CD1c-positive myeloid dendritic cell (primary cell): ENCODE measurements around the gene NDUFC2.
"Not testable (repeated sequence)": the region's sequence is repeated elsewhere in the genome, so short reads cannot be mapped to it uniquely, and the experiment has no call there.

Experiments
- DNase-seq: peaks from one replicate; pipeline ENCODE4 v3.0.0-alpha.2; 2016; ENCODE audit errors: extremely low spot score

Gene NDUFC2

GRCh38 chr11:78054971-78055370 lies 24.7 kb downstream of the NDUFC2 start:
- DNase-seq: no peak

- DNase-seq: no peak
Measured at GRCh38 chr11:78050964-78051831, 28.5 kb downstream of the NDUFC2 start.

GRCh38 chr11:78049348-78049747 lies 30.3 kb downstream of the NDUFC2 start:
- DNase-seq: no peak

GRCh38 chr11:78048561-78048960 lies 31.1 kb downstream of the NDUFC2 start:
- no peak for DNase-seq

- DNase-seq: no peak
Measured at GRCh38 chr11:78046486-78046854, 33.2 kb downstream of the NDUFC2 start.

- DNase-seq: peak; percentile 81
Measured at GRCh38 chr11:78045851-78046485, 33.7 kb downstream of the NDUFC2 start.

- DNase-seq: no peak
Measured at GRCh38 chr11:78044706-78045105, 35.0 kb downstream of the NDUFC2 start.

- no peak for DNase-seq
Measured at GRCh38 chr11:78041843-78042440, 37.7 kb downstream of the NDUFC2 start.

- not testable (repeated sequence) for DNase-seq
Measured at GRCh38 chr11:78041380-78041719, 38.3 kb downstream of the NDUFC2 start.

- DNase-seq: no peak
Measured at GRCh38 chr11:78040691-78041379, 38.8 kb downstream of the NDUFC2 start.

GRCh38 chr11:78039919-78040671 lies 39.6 kb downstream of the NDUFC2 start:
- DNase-seq: peak; percentile 36

GRCh38 chr11:78039391-78039918 lies 40.2 kb downstream of the NDUFC2 start:
- DNase-seq: no peak

- DNase-seq: no peak
Measured at GRCh38 chr11:78038697-78039313, 40.9 kb downstream of the NDUFC2 start.

GRCh38 chr11:78037825-78038620 lies 41.6 kb downstream of the NDUFC2 start:
- DNase-seq: no peak

GRCh38 chr11:78037056-78037455 lies 42.6 kb downstream of the NDUFC2 start:
- DNase-seq: no peak

- no peak for DNase-seq
Measured at GRCh38 chr11:78036313-78036712, 43.3 kb downstream of the NDUFC2 start.

GRCh38 chr11:78034623-78035022 lies 45.0 kb downstream of the NDUFC2 start:
- DNase-seq: no peak

GRCh38 chr11:78033040-78033439 lies 46.6 kb downstream of the NDUFC2 start:
- no peak for DNase-seq

- no peak for DNase-seq
Measured at GRCh38 chr11:78032090-78032489, 47.6 kb downstream of the NDUFC2 start.

- DNase-seq: no peak
Measured at GRCh38 chr11:78031629-78032028, 48.0 kb downstream of the NDUFC2 start.
